B cell (primary cell): ENCODE results near the gene SPX. TPM values are rescaled to one million over a fixed set of nuclear protein-coding genes. Genes with fewer than 3 reads are reported as not detected.

Experiments
- ATAC-seq: fragments of 200-7000 bp; cut with Tn5 transposase; one replicate; pipeline ENCODE4 v1.10.0; 2021; ENCODE audit warnings: low read depth, mild to moderate bottlenecking, moderate number of reproducible peaks, moderate library complexity
- CTCF ChIA-PET: fragments of 350-600 bp; sonication (Branson Sonifier 250); formaldehyde crosslinking; loops from one replicate; lab custom pipeline; 2021; ENCODE audit warnings: antibody characterized with exemption, inconsistent platforms; lab: Charles Lee
- POLR2A ChIA-PET: fragments of 350-600 bp; sonication (Branson Sonifier 250); formaldehyde crosslinking; loops from one replicate; lab custom pipeline; 2021; ENCODE audit warnings: antibody characterized with exemption; lab: Charles Lee
- DNase-seq: peaks from one replicate; pipeline ENCODE4 v3.0.0; 2013
- H2AFZ ChIP-seq: 2 replicates; pipeline ENCODE4 v1.6.1; 2012; ENCODE audit warnings: mild to moderate bottlenecking, low read depth, low read length; ENCODE audit not compliant: insufficient read depth, poor library complexity, severe bottlenecking
- H3K27ac ChIP-seq, 2 donors: 1 replicate in 1 of 2; 2 replicates in 1 of 2; pipeline ENCODE4 v1.5.1; 2012 to 2013; ENCODE audit warnings: low read length in 2 of 2, mild to moderate bottlenecking in 2 of 2, moderate library complexity in 1 of 2
- H3K27me3 ChIP-seq, 4 experiments: fragments of 200-600 bp in 1 of 4; sonication (generic) in 1 of 4; replicated peaks in 1 of 4; 1 replicate in 2 of 4; 2 replicates in 2 of 4; pipeline versions ENCODE4 v1.6.1 to v1.7.0; 2013 to 2016; ENCODE audit warnings: low read length in 3 of 4, mild to moderate bottlenecking in 2 of 4, mixed read lengths in 1 of 4, moderate library complexity in 1 of 4; ENCODE audit not compliant: insufficient read depth in 4 of 4, control insufficient read depth in 3 of 4; ENCODE audit errors: control extremely low read depth in 1 of 4
- H3K36me3 ChIP-seq, 2 experiments: replicated peaks in 1 of 2; 1 replicate in 1 of 2; 2 replicates in 1 of 2; pipeline versions ENCODE4 v1.6.1 to v1.7.1; 2013; ENCODE audit warnings: low read length in 1 of 2; ENCODE audit not compliant: insufficient read depth in 2 of 2, control insufficient read depth in 1 of 2; ENCODE audit errors: control extremely low read depth in 1 of 2, extremely low read depth in 1 of 2
- H3K4me1 ChIP-seq, 2 donors: fragments of 200-600 bp in 1 of 2; sonication (generic) in 1 of 2; 1 replicate in 1 of 2; 2 replicates in 1 of 2; pipeline versions ENCODE4 v1.5.1 to v1.6.1; 2013 to 2017; ENCODE audit warnings: low read length in 2 of 2; ENCODE audit not compliant: control insufficient read depth in 2 of 2, insufficient read depth in 2 of 2
- H3K4me2 ChIP-seq: replicated peaks from 2 replicates; pipeline ENCODE3; 2012; ENCODE audit warnings: mild to moderate bottlenecking, low read depth, low read length; ENCODE audit not compliant: poor library complexity, severe bottlenecking
- H3K4me3 ChIP-seq, 5 experiments: fragments of 200-600 bp in 1 of 5; sonication (generic) in 1 of 5; 1 replicate in 3 of 5; 2 replicates in 2 of 5; pipeline versions ENCODE4 v1.5.1 to v1.7.0; 2011 to 2016; ENCODE audit warnings: low read length in 4 of 5, mild to moderate bottlenecking in 4 of 5, low read depth in 2 of 5, control low read depth in 1 of 5, moderate library complexity in 1 of 5; ENCODE audit not compliant: insufficient read depth in 1 of 5; ENCODE audit errors: control extremely low read depth in 1 of 5, extremely low read depth in 1 of 5
- H3K79me2 ChIP-seq: fragments of 200-600 bp; sonication (generic); one replicate; pipeline ENCODE4 v1.6.0; 2016; ENCODE audit warnings: low read length; ENCODE audit not compliant: control insufficient read depth, insufficient read depth
- H3K9ac ChIP-seq: fragments of 200-600 bp; sonication (generic); 2 replicates; pipeline ENCODE4 v1.6.1; 2017; ENCODE audit warnings: mild to moderate bottlenecking, low read length, moderate library complexity
- H3K9me3 ChIP-seq, 3 donors: one replicate each; pipeline versions ENCODE4 v1.6.1 to v1.7.1; 2013; ENCODE audit warnings: low read length in 2 of 3; ENCODE audit not compliant: control insufficient read depth in 2 of 3, insufficient read depth in 1 of 3; ENCODE audit errors: control extremely low read depth in 1 of 3
- H4K20me1 ChIP-seq: 2 replicates; pipeline ENCODE4 v1.6.0; 2012; ENCODE audit warnings: mild to moderate bottlenecking, low read length; ENCODE audit not compliant: insufficient read depth, control insufficient read depth, poor library complexity, severe bottlenecking
- H3K27ac Mint-ChIP-seq: one replicate; pipeline ENCODE4 v1.8.0; 2021; ENCODE audit warnings: mixed read lengths
- H3K27me3 Mint-ChIP-seq: one replicate; pipeline ENCODE4 v1.8.0; 2021; ENCODE audit warnings: mixed read lengths
- H3K4me1 Mint-ChIP-seq: one replicate; pipeline ENCODE4 v1.8.0; 2021; ENCODE audit warnings: mixed read lengths
- H3K4me3 Mint-ChIP-seq: one replicate; pipeline ENCODE4 v1.8.0; 2021; ENCODE audit warnings: mixed read lengths
- H3K9me3 Mint-ChIP-seq: one replicate; pipeline ENCODE4 v1.8.0; 2022; ENCODE audit warnings: mixed read lengths; ENCODE audit not compliant: insufficient read depth
- EZH2 ChIP-seq: IDR thresholded peaks from 2 replicates; pipeline ENCODE4 v1.6.1; 2012; ENCODE audit warnings: borderline replicate concordance, low read depth, mild to moderate bottlenecking, moderate library complexity, low read length; ENCODE audit not compliant: insufficient read depth, poor library complexity, severe bottlenecking
- WGBS: methylation state at CpG from one replicate; pipeline ENCODE4 v1.1.5; 2013; ENCODE audit warnings: missing lambda C conversion rate; ENCODE audit not compliant: insufficient coverage; 5-methylcytosine and 5-hydroxymethylcytosine counted together
- intact Hi-C: fragments of 100-400 bp; cut with micrococcal nuclease; formaldehyde crosslinking; loops from one replicate; pipeline ENCODE4 v1.10.0; 2022
- polyA plus RNA-seq: library from polyadenylated mRNA; depleted of rRNA; stranded (reverse); fragments of >200 nt; gene quantifications from 2 replicates; pipeline ENCODE4 v1.2.3, GENCODE V29; 2012
- total RNA-seq, 2 donors: library from RNA; stranded (reverse); fragments of 120-200 nt in 1 of 2; gene quantifications; 1 replicate in 1 of 2; 2 replicates in 1 of 2; pipeline versions ENCODE4 v1.2.3 to v1.2.4, GENCODE V29; 2013 to 2022
- TF ChIP-seq, protein P1 (sequence below): fragments of 200-600 bp; IDR thresholded peaks from one replicate; pipeline ENCODE4 v1.8.0; 2022; ENCODE audit warnings: antibody characterized with exemption, mild to moderate bottlenecking

SPX gene
- total and polyA plus RNA-seq, 2 donors (not counting 1 experiment from before 2014, with no cell fraction given): 0.04 to 0.39 TPM

DNA sequence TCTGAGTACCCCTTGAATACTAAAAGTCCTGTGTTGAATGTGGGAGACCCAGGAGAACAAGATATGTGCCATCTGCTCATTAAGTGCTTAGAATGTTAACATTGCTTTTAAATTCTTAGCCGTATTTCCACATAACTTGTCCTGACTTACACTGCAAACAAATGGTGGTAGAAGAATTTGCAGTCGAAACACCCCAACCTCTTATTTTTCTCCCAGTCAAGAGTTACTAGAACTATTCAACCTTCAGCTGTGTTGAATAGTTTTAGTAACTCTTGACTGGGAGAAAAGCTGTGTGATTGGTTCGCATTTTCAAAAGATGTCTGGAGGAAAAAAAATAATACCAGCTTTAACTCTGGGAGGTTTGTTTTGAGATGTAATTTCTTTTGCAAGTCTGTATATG, 7.6 kb upstream of the SPX start:
- Histone ChIP-seq H3K36me3 (peaks cover 10 to 20% of the 10 kb centered on the region in 2 experiments), H4K20me1 (no peaks in the 10 kb centered on the region), H3K27me3 (no peaks in the 10 kb centered on the region), H3K4me3 (no peak overlapping the region), H3K9ac (no peak overlapping the region), H3K27ac (no peak overlapping the region), H3K79me2 (no peaks in the 10 kb centered on the region), H2AFZ (no peak overlapping the region), H3K4me1 (no peaks in the 10 kb centered on the region), H3K9me3 (no peaks in the 10 kb centered on the region), H3K4me2 (no peak overlapping the region)
- Mint-ChIP-seq H3K27ac (no peak overlapping the region), H3K27me3 (no peaks in the 10 kb centered on the region), H3K4me3 (no peak overlapping the region), H3K9me3 (no peaks in the 10 kb centered on the region), H3K4me1 (no peaks in the 10 kb centered on the region)
- TF ChIP-seq, protein P1, sequence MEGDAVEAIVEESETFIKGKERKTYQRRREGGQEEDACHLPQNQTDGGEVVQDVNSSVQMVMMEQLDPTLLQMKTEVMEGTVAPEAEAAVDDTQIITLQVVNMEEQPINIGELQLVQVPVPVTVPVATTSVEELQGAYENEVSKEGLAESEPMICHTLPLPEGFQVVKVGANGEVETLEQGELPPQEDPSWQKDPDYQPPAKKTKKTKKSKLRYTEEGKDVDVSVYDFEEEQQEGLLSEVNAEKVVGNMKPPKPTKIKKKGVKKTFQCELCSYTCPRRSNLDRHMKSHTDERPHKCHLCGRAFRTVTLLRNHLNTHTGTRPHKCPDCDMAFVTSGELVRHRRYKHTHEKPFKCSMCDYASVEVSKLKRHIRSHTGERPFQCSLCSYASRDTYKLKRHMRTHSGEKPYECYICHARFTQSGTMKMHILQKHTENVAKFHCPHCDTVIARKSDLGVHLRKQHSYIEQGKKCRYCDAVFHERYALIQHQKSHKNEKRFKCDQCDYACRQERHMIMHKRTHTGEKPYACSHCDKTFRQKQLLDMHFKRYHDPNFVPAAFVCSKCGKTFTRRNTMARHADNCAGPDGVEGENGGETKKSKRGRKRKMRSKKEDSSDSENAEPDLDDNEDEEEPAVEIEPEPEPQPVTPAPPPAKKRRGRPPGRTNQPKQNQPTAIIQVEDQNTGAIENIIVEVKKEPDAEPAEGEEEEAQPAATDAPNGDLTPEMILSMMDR: no peak
- no peak for TF ChIP-seq EZH2
- CTCF ChIA-PET: no interaction called here
- DNase-seq (no peak), ATAC-seq (no peak)
- intact Hi-C loops: no loop called here
- POLR2A ChIA-PET: no interaction called here
- no CpG with 5 or more reads among the region's 3 CpGs for WGBS

DNA sequence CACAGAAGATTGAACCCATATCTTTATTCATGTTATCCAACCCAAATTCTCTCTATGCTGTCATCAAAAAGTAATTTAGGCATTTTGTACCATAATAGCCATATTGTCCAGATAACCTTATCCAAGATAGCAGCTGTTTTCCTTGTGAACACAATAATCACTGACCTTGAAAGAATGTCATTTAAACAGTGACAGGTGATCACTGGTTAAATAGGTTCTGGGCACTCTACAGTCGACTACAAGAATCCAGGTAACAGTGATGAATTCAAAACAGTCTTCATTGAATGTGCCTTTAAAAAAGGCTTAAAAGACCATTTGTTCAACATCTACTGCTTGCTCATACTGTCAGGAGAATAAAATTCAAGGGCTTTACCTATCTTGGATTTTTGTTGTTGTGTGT, 4.6 kb upstream of the SPX start:
- ChIA-PET POLR2A (no interaction called here), CTCF (no interaction called here)

More for the DNA sequence above, 4.6 kb upstream of the SPX start:
- Histone ChIP-seq H3K36me3 (peaks cover 0 to 5% of the 10 kb centered on the region in 2 experiments), H3K9ac (no peak overlapping the region), H3K79me2 (no peaks in the 10 kb centered on the region), H3K27me3 (no peaks in the 10 kb centered on the region), H3K4me1 (no peaks in the 10 kb centered on the region), H3K4me3 (no peak overlapping the region), H3K4me2 (no peak overlapping the region), H3K27ac (no peak overlapping the region), H2AFZ (no peak overlapping the region), H4K20me1 (no peaks in the 10 kb centered on the region), H3K9me3 (peaks cover 0 to 2% (median 0%) of the 10 kb centered on the region in 3 donors)
- Mint-ChIP-seq H3K27me3 (no peaks in the 10 kb centered on the region), H3K4me1 (no peaks in the 10 kb centered on the region), H3K9me3 (peaks cover 9% of the 10 kb centered on the region), H3K27ac (no peak overlapping the region), H3K4me3 (no peak overlapping the region)
- WGBS: no CpG with 5 or more reads among the region's 1 CpG
- intact Hi-C loops: no loop called here
- ATAC-seq: no peak
- DNase-seq: no peak
- TF ChIP-seq, protein P1: no peak
- no peak for TF ChIP-seq EZH2
